HepG2 (cell line): ENCODE results near the gene NUDT19.

ENCODE experiments used
- CTCF ChIP-seq: sonication (generic); formaldehyde crosslinking; IDR thresholded peaks from 2 replicates; pipeline ENCODE4 v1.5.0; 2020; ENCODE audit warnings: mild to moderate bottlenecking, missing genetic modification reagents, moderate library complexity
- JUN ChIP-seq: sonication (generic); formaldehyde crosslinking; IDR thresholded peaks from 2 replicates; pipeline ENCODE4 v1.4.0; 2020; ENCODE audit warnings: mild to moderate bottlenecking, missing genetic modification reagents
- YY1 ChIP-seq: IDR thresholded peaks from 2 replicates; pipeline ENCODE4 v1.6.1; 2011; ENCODE audit warnings: low read length, low read depth, moderate library complexity, mild to moderate bottlenecking; ENCODE audit not compliant: insufficient read depth, insufficient replicate concordance
- ZNF143 ChIP-seq: sonication (generic); formaldehyde crosslinking; IDR thresholded peaks from 2 replicates; pipeline ENCODE4 v1.4.0; 2020; ENCODE audit warnings: missing genetic modification reagents
- ZNF232 ChIP-seq: sonication (generic); formaldehyde crosslinking; IDR thresholded peaks from 2 replicates; pipeline ENCODE4 v1.4.0; 2020; ENCODE audit warnings: missing genetic modification reagents, borderline replicate concordance
- ZNF550 ChIP-seq: sonication (generic); formaldehyde crosslinking; IDR thresholded peaks from 2 replicates; pipeline ENCODE4 v1.4.0; 2020; ENCODE audit warnings: mild to moderate bottlenecking, missing genetic modification reagents, borderline replicate concordance
- ZNF552 ChIP-seq: sonication (generic); formaldehyde crosslinking; IDR thresholded peaks from 2 replicates; pipeline ENCODE4 v1.9.0; 2022; ENCODE audit warnings: missing genetic modification reagents, mild to moderate bottlenecking, borderline replicate concordance
- ZNF569 ChIP-seq: sonication (generic); formaldehyde crosslinking; IDR thresholded peaks from 2 replicates; pipeline ENCODE4 v1.5.0; 2020; ENCODE audit warnings: mild to moderate bottlenecking, missing genetic modification reagents, moderate library complexity, borderline replicate concordance
- ZNF709 ChIP-seq: sonication (generic); formaldehyde crosslinking; IDR thresholded peaks from 2 replicates; pipeline ENCODE4 v1.5.0; 2020; ENCODE audit warnings: mild to moderate bottlenecking, missing genetic modification reagents

- TF ChIP-seq ZNF232 (CRISPR knock-in tag): no peak
- TF ChIP-seq ZNF569 (CRISPR knock-in tag): no peak
- no peak for TF ChIP-seq CTCF
- TF ChIP-seq ZNF550 (CRISPR knock-in tag): no peak
- no peak for TF ChIP-seq ZNF143 (CRISPR knock-in tag)
- no peak for TF ChIP-seq YY1
- TF ChIP-seq ZNF552 (CRISPR knock-in tag): no peak
- no peak for TF ChIP-seq JUN (CRISPR knock-in tag)
- TF ChIP-seq ZNF709 (CRISPR knock-in tag): no peak
Observed at GRCh38 chr19:32647361-32647760, 44.3 kb upstream of the NUDT19 start.
